NCI-H146 (cell line): ENCODE results near the gene NFIC.
A peak's percentile ranks its signal among the peaks of the same experiment; 100 is the strongest.
"Not testable (repeated sequence)": the region's sequence is repeated elsewhere in the genome, so short reads cannot be mapped to it uniquely, and the experiment has no call there.

Source experiments
- DNase-seq: peaks from one replicate; lab custom pipeline; 2025; lab: John Stamatoyannopoulos, UW

The NFIC gene

DNA sequence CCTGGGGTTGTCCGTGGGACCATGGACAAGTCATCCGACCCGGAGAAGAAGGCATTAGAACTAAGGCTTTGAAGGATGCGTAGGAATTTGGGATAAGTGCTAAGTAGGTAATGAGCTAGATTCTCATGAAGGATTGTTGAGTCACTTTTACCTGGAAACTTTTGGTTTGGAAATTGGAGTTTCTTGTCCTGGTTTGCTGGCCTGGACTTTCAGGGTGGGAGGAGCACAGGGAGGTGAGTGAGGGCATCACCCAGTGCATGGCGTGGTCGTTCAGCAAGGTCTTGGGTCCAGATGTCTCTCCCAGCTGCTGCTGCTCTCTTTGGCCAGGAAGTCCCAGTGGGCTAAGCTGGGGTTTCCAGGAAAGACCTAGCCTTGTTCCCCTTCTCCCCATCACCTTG, 7.6 kb downstream of the NFIC start:
- DNase-seq = no peak

DNA sequence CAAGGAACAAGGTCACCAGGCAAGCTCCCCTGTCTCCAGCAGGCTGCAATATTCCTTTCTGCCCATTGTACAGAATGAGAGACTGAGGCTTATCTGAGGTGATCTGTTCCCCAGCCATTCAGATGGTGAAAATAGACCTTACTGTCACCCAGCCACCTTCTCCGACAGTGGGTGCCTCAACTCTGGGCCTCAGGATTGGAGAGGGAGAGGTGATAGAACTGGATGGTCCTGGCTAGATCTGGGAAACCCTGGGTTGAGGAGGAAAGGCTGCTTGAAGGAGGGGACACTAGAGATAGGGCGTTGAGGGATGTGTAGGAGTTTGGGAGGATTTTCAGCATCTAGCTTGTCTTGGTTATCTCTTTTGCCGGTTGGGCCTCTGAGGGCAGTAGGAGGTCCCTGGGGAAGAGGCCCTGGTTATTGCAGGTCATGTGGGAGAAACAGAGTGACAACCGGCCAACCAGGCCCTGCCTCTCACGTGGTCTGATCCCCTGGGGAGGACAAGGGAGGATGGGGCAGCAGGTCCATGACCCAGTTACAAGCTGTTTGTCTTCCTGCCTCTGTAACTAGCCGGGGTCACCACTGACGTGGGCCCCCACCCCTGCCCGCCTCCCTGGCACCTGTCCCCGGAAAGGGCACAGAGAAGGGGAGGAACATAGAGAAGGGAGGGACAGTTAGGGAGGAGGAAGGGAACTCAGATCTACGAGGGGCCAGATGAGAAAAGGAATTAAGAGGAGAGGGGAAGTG, 8.2 kb downstream of the NFIC start:
- no peak for DNase-seq

DNA sequence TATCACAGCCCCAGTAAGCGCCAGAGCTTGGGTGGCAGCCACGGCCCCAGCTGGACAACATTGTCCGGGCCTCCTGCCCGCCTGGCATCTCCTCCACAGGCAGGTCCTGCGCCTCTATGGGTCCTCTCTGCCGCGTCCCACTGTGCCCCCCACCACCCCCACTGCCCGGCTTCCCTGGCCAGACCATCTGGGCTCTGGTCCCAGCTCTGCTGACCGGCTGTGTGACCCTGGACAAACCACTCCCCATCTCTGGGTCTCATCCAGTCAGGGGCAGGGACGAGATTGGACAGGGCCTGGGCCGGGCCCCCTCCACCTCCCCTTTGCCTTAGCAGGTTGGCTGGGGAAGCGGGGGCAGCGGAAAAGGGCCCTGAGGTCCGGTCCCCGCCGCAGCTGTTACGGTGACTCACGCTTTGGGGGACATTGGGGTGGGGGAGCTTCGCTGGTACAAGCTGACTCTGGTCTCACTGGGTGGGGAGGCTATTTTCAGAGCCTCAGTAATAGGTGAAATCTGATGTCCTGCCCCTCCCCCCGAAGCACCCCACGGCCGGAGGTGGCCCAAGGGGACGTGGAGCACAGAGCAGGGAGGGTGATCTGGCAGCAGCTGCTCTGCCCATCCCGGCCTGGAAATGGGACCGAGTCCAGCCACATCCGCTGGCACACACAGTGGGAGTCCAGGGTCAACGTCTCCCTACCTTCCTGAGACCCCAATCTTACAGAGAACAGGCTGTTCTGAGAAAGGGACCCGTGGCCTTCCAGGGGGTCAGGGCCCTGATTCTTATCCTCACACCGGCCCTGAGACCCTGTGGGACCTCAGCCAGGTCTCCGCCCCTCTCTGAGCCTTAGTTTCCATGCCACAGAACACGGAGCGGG, 9.1 kb downstream of the NFIC start:
- DNase-seq = no peak

DNA sequence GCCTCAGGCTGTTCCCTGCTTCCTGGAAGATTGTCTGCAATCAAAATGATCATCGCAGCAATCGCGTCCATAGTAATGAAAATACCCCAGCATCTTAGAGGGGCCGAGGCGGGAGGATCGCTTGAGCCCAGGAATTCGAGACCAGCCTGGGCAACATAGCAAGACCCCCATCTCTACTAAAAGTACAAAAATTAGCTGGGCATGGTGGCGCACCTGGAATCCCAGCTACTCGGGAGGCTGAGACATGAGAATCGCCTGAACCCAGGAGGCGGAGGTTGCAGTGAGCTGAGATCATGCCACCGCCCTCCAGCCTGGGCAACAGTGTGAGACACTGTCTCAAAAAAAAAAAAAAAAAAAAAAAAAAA, 9.7 kb downstream of the NFIC start:
- not testable (repeated sequence) for DNase-seq

DNA sequence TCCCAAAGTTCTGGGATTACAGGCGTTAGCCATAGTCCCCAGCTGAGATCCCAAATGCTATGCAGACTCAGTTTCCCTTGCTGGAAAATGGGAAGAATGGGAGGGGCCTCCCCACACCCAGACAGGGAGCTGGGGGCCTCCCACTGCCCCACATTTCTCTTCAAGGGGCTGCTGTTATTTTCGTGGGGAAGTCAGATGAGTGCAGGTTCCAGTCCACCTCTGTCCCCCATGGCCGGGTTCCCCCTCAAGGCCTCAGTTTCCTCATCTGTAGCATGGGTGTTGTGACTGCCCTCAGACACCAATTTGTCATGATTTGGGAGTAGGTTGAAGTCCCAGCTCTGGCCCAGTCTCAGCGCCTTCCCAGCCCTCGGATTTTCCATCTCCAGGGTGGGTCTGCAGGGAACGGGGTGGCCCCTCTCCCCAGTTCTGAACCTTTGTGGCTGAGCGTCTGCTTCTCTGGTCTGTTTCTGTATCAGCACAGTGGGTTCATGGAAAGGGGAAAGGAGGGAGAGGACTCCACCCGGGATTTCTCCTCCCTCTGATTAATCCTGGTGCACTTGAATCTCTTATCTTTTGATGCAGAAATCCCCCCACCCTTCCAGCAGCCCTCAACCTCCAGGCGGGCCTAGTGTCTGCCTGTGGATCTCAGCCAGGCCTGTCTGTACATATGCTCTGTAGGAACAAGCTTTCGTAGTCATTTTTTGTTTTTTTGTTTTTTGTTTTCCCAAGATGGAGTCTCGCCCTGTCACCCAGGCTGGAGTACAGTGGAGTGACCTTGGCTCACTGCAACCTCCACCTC, 12.2 kb downstream of the NFIC start:
- DNase-seq = no peak

DNA sequence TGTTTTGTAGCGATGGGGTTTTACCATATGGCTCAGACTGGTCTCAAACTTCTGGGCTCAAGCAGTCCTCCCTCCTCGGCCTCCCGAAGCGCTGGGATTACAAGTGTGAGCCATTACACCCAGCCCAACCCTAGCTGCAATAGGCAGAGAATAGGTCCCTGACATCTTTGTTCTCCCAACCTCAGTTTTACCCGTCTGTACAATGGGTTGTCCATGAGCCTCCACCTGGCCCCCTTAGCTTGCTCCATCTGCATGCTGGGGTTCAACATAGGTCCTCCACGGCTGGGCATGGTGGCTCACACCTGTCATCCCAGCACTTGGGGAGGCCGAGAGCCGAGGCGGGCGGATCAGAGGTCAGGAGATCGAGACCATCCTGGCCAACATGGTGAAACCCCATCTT, 14.4 kb downstream of the NFIC start:
- no peak for DNase-seq

DNA sequence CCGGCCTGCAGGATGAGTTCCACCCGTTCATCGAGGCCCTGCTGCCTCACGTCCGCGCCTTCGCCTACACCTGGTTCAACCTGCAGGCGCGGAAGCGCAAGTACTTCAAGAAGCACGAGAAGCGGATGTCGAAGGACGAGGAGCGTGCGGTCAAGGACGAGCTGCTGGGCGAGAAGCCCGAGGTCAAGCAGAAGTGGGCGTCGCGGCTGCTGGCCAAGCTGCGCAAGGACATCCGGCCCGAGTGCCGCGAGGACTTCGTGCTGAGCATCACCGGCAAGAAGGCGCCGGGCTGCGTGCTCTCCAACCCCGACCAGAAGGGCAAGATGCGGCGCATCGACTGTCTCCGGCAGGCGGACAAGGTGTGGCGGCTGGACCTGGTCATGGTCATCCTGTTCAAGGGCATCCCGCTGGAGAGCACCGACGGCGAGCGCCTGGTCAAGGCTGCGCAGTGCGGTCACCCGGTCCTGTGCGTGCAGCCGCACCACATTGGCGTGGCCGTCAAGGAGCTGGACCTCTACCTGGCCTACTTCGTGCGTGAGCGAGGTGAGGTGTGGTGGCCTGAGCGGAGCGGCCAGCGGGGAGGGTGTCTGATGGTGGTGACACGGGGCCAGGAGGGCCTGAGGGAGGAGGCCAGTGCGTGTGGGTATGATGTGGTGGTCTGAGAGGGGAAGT, 15.5 kb downstream of the NFIC start:
- no peak for DNase-seq

DNA sequence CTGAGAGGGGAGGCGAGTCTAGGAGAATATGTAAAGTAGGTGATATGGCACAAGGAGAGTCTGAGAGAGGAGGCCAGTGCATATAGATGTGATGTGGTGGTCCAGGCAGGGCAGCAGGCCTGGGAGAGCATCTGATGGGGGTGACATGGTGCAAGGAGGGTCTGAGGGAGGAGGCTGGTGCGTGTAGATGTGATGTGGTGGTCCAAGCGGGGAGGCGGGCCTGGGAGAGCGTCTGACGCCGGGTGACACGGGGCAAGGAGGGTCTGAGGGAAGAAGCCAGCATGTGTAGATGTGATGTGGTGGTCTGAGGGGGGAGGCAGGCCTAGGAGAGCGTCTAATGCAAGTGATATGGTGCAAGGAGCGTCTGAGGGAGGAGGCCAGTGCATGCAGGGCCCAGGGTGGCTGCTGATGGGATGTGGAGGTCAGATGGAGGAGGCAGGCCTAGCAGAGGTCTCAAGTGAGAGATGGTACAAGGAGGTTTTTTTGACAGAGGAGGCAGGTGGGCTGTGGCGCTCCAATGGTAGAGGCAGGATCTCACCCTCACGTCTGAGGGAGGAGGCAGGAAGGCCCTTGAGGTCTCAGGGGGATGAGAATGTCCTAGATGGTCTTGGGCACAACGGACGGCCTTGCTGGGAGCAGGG, 16.2 kb downstream of the NFIC start:
- no peak for DNase-seq

DNA sequence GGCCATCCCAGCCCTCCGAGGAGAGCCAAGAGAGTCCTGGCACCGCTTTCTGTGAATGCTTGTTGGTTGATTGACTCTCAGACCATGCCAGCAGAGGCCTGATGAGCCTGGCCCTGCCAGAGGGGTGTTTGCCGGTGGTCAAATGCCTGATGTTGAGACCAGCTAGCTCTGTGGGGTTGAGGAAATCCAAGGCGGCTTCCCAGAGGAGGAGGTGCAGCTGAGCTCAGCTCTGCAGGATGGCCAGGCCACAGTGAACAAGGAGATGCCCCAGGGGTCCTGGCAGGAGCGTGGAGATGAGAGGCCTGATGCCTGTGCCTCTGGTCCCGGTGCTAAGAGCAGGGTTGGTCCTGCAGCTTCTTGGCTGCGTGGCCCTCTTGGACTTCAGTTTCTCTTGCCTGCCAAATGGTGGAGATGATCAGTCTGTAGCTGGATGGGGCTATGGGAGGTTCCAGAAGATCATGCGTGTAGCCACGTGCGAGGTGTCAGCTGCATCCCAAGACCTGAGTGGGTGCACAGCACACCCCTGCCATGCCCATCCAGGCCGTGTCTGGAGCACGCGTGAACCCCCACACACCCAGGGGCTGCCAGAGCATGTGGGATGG, 16.8 kb downstream of the NFIC start:
- DNase-seq = no peak

DNA sequence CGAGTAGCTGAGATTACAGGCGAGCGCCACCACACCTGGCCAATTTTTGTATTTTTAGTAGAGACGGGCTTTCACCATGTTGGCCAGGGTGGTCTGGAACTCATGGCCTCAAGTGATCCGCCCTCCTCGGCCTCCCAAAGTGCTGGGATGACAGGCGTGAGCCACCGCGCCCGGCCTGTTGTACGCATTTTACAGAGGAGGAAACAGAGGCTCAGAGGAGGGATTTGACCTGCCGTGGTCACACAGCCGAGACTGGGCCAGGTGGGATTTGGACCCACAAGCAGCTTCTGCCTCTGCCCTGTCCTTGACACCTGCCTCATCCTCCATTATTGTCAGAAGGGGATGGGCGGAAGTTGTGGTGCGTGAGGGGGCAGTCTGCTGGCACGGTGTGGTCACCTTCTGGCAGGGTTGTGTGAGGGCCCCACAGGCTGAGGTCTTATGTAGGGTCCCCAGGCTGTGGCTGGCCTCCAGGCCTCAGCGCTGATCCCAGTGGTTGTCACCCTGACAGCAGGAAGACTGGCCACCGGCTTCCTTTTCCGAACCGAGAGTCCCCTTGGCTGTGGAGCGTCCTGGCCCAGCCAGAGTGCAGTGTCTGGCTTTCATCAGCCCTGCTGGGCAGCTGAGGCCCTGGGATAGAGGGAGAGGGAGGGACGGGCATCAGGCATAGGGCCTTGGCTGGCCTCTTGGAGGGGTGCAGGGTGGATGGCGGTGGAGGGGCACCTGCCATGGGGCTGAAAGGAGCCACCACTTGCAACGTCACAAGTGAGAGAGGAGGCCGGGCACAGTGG, 20.3 kb downstream of the NFIC start:
- no peak for DNase-seq

DNA sequence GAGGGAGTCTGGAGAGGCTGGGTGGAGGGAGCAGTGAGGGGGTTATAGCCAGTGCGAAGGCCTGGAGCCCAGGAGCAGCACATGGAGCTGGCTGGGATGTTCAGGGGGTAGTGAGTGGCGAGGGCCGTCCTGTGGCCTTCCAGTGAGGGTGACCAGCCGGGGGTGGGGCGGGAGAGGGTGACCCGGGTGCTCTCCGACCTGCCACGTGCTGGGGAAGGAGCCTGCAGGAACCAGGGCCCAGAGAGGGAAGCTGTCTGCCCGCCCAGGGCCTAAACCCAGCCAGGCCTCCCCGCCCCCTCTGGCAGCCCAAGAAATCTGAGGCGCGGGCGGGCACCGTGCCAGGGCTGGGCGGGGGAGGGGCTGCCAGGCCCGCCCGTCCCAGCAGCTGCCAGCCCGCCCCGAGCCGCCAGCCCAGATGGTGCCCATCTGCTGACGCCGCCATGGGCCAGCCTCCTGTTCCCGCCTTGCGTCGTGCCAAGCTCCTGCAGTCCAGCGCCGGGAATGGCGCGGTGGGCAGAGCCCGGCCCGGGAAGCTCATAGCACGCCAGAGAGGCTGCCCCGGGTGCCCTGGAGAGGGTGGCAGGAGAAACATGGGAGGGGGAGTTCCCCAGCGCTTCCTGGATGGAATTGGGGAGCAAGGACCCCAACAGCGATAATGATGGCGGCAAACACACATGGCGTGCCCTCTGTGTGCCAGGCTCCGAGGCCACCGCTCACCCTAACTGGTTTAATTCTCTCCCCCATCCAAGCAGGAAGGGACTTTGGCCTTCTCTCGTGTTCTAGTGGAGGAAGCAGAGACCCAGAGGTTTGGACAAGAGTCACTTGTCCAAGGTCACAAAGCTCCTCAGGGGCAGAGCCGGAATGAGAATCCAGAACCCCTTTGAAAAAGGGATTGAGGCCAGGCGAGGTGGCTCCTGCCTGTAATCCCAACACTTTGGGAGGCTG, 21.5 kb downstream of the NFIC start:
- DNase-seq = no peak

DNA sequence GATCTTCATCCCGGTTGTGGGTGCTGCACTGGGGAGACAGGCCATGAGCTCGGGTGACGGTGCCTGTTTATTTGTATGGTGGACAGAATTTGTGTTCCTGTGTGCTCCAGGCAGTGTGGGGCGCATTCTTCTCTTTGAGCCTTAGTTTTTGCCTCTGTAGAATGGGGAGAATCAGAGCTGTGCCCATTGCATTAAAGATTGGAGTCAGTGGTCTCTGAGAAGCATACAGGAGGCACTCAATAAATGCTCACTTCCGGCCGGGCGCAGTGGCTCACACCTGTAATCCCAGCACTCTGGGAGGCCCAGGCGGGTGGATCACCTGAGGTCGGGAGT, 23.0 kb downstream of the NFIC start:
- DNase-seq = no peak

DNA sequence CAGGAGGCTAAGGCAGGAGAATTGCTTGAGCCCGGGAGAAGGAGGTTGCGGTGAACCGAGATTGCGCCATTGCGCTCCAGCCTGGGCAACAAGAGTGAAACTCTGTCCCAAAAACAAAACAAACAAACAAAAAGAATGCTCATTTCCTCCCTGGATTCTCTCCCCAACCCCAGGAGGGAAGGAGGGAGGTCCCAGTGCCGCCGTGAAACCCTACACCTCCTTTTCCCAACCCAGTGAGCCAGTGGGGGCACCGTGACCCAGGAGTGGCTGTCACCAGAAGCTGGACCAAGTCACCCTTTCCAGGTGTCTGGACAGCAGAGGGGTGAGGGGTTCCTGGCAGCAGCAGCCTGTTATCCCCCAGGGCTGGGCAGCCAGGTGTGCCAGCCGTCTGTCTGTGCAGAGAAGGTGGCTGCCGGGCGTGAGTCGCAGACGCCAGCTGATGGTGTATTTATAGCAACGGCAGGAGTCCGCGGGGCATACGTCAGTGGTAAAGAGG, 23.5 kb downstream of the NFIC start:
- peak; percentile 18 for DNase-seq

DNA sequence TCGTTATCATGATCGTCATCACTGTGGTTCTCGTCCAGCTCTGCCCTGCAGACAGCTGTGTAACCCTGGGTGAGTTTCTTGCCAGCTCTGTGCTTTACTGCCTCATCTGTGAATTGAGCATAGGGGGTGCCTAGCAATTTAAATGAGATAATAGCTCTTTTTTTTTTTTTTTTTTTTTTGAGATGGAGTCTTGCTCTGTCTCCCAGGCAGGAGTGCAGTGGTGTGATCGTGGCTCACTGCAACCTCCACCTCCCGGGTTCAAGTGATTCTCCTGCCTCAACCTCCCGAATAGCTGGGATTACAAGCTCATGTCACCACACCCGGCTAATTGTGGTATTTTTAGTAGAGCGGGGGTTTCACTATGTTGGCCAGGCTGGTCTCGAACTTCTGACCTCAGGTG, 25.5 kb downstream of the NFIC start:
- DNase-seq = not testable (repeated sequence)

DNA sequence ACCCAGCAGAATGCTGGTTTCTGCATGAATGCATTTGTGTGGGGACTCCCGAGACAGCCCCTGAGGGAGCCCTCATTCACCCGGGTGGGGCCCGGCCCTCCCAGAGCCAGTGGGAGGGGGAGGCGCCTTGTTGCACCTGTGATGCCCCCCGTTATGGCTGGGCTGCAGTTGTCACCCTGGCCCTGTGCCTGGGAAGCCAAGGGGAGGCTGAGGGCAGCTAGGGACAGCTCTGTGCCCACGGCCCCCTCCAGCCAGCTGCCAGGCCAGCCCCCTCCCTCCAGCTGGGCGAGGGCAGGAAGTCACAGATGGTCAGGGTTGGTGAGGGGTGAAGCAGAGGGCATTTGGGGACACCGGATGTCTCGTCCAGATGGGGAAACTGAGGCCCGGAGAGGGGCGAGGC, 26.1 kb downstream of the NFIC start:
- no peak for DNase-seq

DNA sequence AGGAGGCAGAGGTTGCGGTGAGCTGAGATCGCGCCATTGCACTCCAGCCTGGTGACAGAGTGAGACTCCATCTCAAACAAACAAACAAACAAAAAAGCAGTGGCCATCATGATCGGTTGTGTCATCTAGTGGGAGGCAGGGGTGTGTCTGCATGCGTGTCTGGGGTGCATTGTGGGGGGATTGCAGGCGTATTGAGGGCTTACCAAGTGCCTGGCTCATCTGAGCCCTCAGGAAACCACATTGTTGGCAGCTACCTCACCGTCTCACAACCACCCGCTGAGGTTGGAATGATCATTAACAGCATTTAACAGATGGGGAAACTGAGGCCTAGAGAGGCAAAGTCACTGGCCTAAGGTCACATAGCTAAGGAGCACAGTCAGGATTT, 30.5 kb downstream of the NFIC start:
- no peak for DNase-seq

DNA sequence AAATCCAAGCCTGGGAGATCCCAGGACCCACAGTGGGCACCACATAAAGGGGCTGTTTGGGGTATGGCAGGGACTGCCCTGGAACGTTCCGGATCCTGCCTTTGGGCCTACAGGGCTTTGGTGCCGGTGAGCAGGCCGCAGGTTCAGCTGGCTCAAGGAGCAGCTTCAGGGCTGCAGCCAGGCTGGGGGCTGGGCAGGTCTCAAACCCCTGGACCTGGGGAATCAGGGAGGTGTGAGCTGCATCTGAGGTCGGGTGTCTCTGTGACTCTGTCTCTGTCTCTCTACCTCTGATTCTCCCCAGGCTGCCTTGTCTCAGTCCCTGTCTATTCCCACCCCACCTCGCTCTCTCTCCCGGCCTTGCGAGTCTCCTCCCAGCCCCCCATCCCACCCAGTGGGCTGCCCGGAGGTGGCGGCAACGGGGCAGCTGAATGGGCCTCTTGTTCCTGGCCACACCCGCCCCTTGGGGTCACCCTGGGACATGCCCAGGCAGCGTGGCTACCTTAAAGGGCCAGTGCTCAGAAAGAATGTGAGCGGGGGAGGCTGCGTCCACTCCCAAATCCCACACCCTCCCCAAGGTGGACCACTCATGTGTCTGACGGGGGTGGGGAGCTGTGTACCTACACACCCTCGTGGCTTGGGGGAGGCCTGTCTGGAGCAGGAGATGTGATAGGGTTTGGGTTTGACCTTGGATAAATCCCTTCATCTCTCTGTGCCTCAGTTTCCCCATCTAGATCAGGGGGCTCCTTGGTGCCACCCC, 31.1 kb downstream of the NFIC start:
- DNase-seq = no peak

DNA sequence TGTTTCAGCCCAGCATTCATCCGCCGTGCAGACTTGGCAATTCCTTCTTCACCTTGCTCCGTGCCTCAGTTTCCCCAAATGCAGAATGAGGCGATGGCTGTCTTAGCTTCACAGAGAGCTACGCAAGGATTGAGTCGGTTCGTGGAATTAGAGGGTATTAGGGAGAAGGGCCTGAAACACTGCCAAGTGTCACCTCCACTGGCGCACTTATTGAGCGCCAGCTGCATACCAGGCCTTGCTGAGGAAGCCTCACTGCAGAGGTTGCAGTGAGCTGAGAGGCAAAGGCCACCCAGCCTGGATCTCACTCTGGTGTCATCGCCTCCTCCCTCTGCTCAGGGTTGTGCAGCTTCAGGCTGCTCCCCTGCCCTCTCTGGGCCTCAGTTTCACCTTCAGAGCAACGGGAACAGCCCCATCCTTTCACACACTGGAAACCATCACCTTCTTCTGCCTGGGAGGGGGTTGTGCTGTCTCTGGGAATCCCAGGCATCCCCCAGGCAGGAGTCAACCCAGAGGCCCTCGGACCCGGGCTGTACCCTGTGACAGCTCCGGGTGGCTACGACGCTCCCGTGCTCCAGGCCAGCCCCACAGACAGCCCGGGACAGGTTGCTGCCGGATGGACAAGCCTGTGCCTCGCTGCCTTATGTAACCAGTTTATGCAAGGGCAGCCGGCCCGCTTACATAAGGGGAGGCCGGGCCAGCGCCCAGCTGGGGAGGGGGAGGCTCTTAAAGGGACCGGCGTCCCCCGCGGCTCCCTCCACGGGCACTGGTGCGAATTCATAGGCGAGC, 31.9 kb downstream of the NFIC start:
- no peak for DNase-seq
